Measurements from ENCODE around the gene CDH8.

CDH8 gene

GRCh38 chr16:61890386-61890785, 145.9 kb downstream of the CDH8 start:
- Histone ChIP-seq H3K9ac (ENCODE audit: low read depth, low read length, poor library complexity) (no peak overlapping the region), H2BK15ac (ENCODE audit: low read length) (no peak overlapping the region), H2AFZ (ENCODE audit: low read length) (no peak overlapping the region), H3K27ac (replicated peaks; ENCODE audit: low read length) (no peak overlapping the region), H3K14ac (ENCODE audit: low read length) (no peak overlapping the region), H3K4me3 (ENCODE audit: low read length in 2 of 2) (no peak overlapping the region), H3K4ac (ENCODE audit: low read length) (no peak overlapping the region), H3K4me2 (ENCODE audit: insufficient read depth, low read length, poor library complexity, severe bottlenecking) (no peak overlapping the region), H2BK12ac (ENCODE audit: low read length) (no peak overlapping the region), H2BK5ac (ENCODE audit: low read length) (no peak overlapping the region), H3K18ac (ENCODE audit: low read length) (no peak overlapping the region), H3K27me3 (ENCODE audit: control insufficient read depth in 3 of 3, insufficient read depth in 3 of 3, low read depth in 1 of 3, low read length in 3 of 3) (no peaks in the 10 kb centered on the region), H2BK120ac (ENCODE audit: low read depth, low read length) (no peak overlapping the region), H4K91ac (ENCODE audit: low read depth, low read length, poor library complexity) (no peak overlapping the region), H3K9me3 (replicated peaks in 1 of 2; ENCODE audit: control insufficient read depth in 2 of 2, insufficient read depth in 1 of 2, low read depth in 1 of 2, low read length in 2 of 2) (peaks cover 0 to 5% of the 10 kb centered on the region in 2 donors), H2AK5ac (ENCODE audit: low read depth, low read length) (no peak overlapping the region), H3K36me3 (replicated peaks in 1 of 2; ENCODE audit: control insufficient read depth in 2 of 2, insufficient read depth in 2 of 2, low read length in 2 of 2) (peaks cover 0 to 6% of the 10 kb centered on the region in 2 donors), H3K4me1 (ENCODE audit: control insufficient read depth in 2 of 2, insufficient read depth in 1 of 2, low read depth in 1 of 2, low read length in 2 of 2) (no peaks in the 10 kb centered on the region), H4K8ac (ENCODE audit: low read depth, low read length) (no peak overlapping the region), H3K79me1 (ENCODE audit: low read depth, low read length) (peaks cover 2% of the 10 kb centered on the region), H3K23ac (ENCODE audit: low read depth, low read length, poor library complexity) (no peak overlapping the region)
- DNase-seq (ENCODE audit: low spot score): no peak
- no CpG with 5 or more reads among the region's 2 CpGs for WGBS, 2 donors (ENCODE audit: extremely low coverage in 2 of 2, insufficient read length in 2 of 2, insufficient replicate concordance in 1 of 2)

GRCh38 chr16:61887903-61888302, 148.3 kb downstream of the CDH8 start:
- H2BK12ac ChIP-seq (ENCODE audit: low read length): no peak overlapping the region
- no peak overlapping the region for H2AFZ ChIP-seq (ENCODE audit: low read length)
- H4K8ac ChIP-seq (ENCODE audit: low read depth, low read length): no peak overlapping the region
- H2BK15ac ChIP-seq (ENCODE audit: low read length): no peak overlapping the region
- no peaks in the 10 kb centered on the region for H3K79me1 ChIP-seq (ENCODE audit: low read depth, low read length)
- DNase-seq (ENCODE audit: low spot score): no peak
- H3K36me3 ChIP-seq (replicated peaks in 1 of 2; ENCODE audit: control insufficient read depth in 2 of 2, insufficient read depth in 2 of 2, low read length in 2 of 2): peaks cover 0 to 6% of the 10 kb centered on the region in 2 donors
- no CpG with 5 or more reads among the region's 4 CpGs for WGBS, 2 donors (ENCODE audit: extremely low coverage in 2 of 2, insufficient read length in 2 of 2, insufficient replicate concordance in 1 of 2)
- H3K27ac ChIP-seq (replicated peaks; ENCODE audit: low read length): no peak overlapping the region
- no peak overlapping the region for H3K14ac ChIP-seq (ENCODE audit: low read length)
- no peak overlapping the region for H3K4ac ChIP-seq (ENCODE audit: low read length)
- no peaks in the 10 kb centered on the region for H3K27me3 ChIP-seq (ENCODE audit: control insufficient read depth in 3 of 3, insufficient read depth in 3 of 3, low read depth in 1 of 3, low read length in 3 of 3)
- H4K91ac ChIP-seq (ENCODE audit: low read depth, low read length, poor library complexity): no peak overlapping the region
- no peak overlapping the region for H3K9ac ChIP-seq (ENCODE audit: low read depth, low read length, poor library complexity)
- no peak overlapping the region for H3K4me2 ChIP-seq (ENCODE audit: insufficient read depth, low read length, poor library complexity, severe bottlenecking)
- H3K18ac ChIP-seq (ENCODE audit: low read length): no peak overlapping the region
- H2BK5ac ChIP-seq (ENCODE audit: low read length): no peak overlapping the region
- H3K23ac ChIP-seq (ENCODE audit: low read depth, low read length, poor library complexity): no peak overlapping the region
- no peak overlapping the region for H3K4me3 ChIP-seq (ENCODE audit: low read length in 2 of 2)
- peaks cover 0 to 5% of the 10 kb centered on the region in 2 donors for H3K9me3 ChIP-seq (replicated peaks in 1 of 2; ENCODE audit: control insufficient read depth in 2 of 2, insufficient read depth in 1 of 2, low read depth in 1 of 2, low read length in 2 of 2)
- H2BK120ac ChIP-seq (ENCODE audit: low read depth, low read length): no peak overlapping the region
- H3K4me1 ChIP-seq (ENCODE audit: control insufficient read depth in 2 of 2, insufficient read depth in 1 of 2, low read depth in 1 of 2, low read length in 2 of 2): no peaks in the 10 kb centered on the region
- no peak overlapping the region for H2AK5ac ChIP-seq (ENCODE audit: low read depth, low read length)

GRCh38 chr16:61885343-61885742, 150.9 kb downstream of the CDH8 start:
- Histone ChIP-seq H3K23ac (ENCODE audit: low read depth, low read length, poor library complexity) (no peak overlapping the region), H3K18ac (ENCODE audit: low read length) (no peak overlapping the region), H4K8ac (ENCODE audit: low read depth, low read length) (no peak overlapping the region), H3K27ac (replicated peaks; ENCODE audit: low read length) (no peak overlapping the region), H4K91ac (ENCODE audit: low read depth, low read length, poor library complexity) (no peak overlapping the region), H3K79me1 (ENCODE audit: low read depth, low read length) (no peaks in the 10 kb centered on the region), H2BK15ac (ENCODE audit: low read length) (no peak overlapping the region), H3K4me2 (ENCODE audit: insufficient read depth, low read length, poor library complexity, severe bottlenecking) (no peak overlapping the region), H3K4me3 (ENCODE audit: low read length in 2 of 2) (no peak overlapping the region), H3K4ac (ENCODE audit: low read length) (no peak overlapping the region), H2BK120ac (ENCODE audit: low read depth, low read length) (no peak overlapping the region), H2BK5ac (ENCODE audit: low read length) (no peak overlapping the region), H3K4me1 (ENCODE audit: control insufficient read depth in 2 of 2, insufficient read depth in 1 of 2, low read depth in 1 of 2, low read length in 2 of 2) (no peaks in the 10 kb centered on the region), H3K36me3 (replicated peaks in 1 of 2; ENCODE audit: control insufficient read depth in 2 of 2, insufficient read depth in 2 of 2, low read length in 2 of 2) (peaks cover 0 to 6% of the 10 kb centered on the region in 2 donors), H2AK5ac (ENCODE audit: low read depth, low read length) (no peak overlapping the region), H2AFZ (ENCODE audit: low read length) (no peak overlapping the region), H3K9me3 (replicated peaks in 1 of 2; ENCODE audit: control insufficient read depth in 2 of 2, insufficient read depth in 1 of 2, low read depth in 1 of 2, low read length in 2 of 2) (peaks cover 0 to 5% of the 10 kb centered on the region in 2 donors), H3K9ac (ENCODE audit: low read depth, low read length, poor library complexity) (no peak overlapping the region), H3K14ac (ENCODE audit: low read length) (no peak overlapping the region), H3K27me3 (ENCODE audit: control insufficient read depth in 3 of 3, insufficient read depth in 3 of 3, low read depth in 1 of 3, low read length in 3 of 3) (no peaks in the 10 kb centered on the region), H2BK12ac (ENCODE audit: low read length) (no peak overlapping the region)
- DNase-seq (ENCODE audit: low spot score): no peak
- WGBS, 2 donors (ENCODE audit: extremely low coverage in 2 of 2, insufficient read length in 2 of 2, insufficient replicate concordance in 1 of 2): no CpG with 5 or more reads among the region's 6 CpGs

GRCh38 chr16:61879306-61879705, 156.9 kb downstream of the CDH8 start:
- Histone ChIP-seq H3K18ac (ENCODE audit: low read length) (no peak overlapping the region), H3K4me1 (ENCODE audit: control insufficient read depth in 2 of 2, insufficient read depth in 1 of 2, low read depth in 1 of 2, low read length in 2 of 2) (no peaks in the 10 kb centered on the region), H3K9ac (ENCODE audit: low read depth, low read length, poor library complexity) (no peak overlapping the region), H3K9me3 (replicated peaks in 1 of 2; ENCODE audit: control insufficient read depth in 2 of 2, insufficient read depth in 1 of 2, low read depth in 1 of 2, low read length in 2 of 2) (no peaks in the 10 kb centered on the region), H4K8ac (ENCODE audit: low read depth, low read length) (no peak overlapping the region), H3K36me3 (replicated peaks in 1 of 2; ENCODE audit: control insufficient read depth in 2 of 2, insufficient read depth in 2 of 2, low read length in 2 of 2) (no peaks in the 10 kb centered on the region), H2AK5ac (ENCODE audit: low read depth, low read length) (no peak overlapping the region), H2BK5ac (ENCODE audit: low read length) (no peak overlapping the region), H3K27me3 (ENCODE audit: control insufficient read depth in 3 of 3, insufficient read depth in 3 of 3, low read depth in 1 of 3, low read length in 3 of 3) (no peaks in the 10 kb centered on the region), H3K23ac (ENCODE audit: low read depth, low read length, poor library complexity) (no peak overlapping the region), H2BK12ac (ENCODE audit: low read length) (no peak overlapping the region), H3K4me3 (ENCODE audit: low read length in 2 of 2) (no peak overlapping the region), H2BK15ac (ENCODE audit: low read length) (no peak overlapping the region), H2AFZ (ENCODE audit: low read length) (no peak overlapping the region), H3K27ac (replicated peaks; ENCODE audit: low read length) (no peak overlapping the region), H3K4me2 (ENCODE audit: insufficient read depth, low read length, poor library complexity, severe bottlenecking) (no peak overlapping the region), H3K4ac (ENCODE audit: low read length) (no peak overlapping the region), H3K79me1 (ENCODE audit: low read depth, low read length) (no peaks in the 10 kb centered on the region), H4K91ac (ENCODE audit: low read depth, low read length, poor library complexity) (no peak overlapping the region), H2BK120ac (ENCODE audit: low read depth, low read length) (no peak overlapping the region), H3K14ac (ENCODE audit: low read length) (no peak overlapping the region)
- no CpG with 5 or more reads among the region's 3 CpGs for WGBS, 2 donors (ENCODE audit: extremely low coverage in 2 of 2, insufficient read length in 2 of 2, insufficient replicate concordance in 1 of 2)
- no peak for DNase-seq (ENCODE audit: low spot score)
